GM13977 (cell line): ENCODE measurements around the gene PGA3.
"Not testable (repeated sequence)": the region's sequence is repeated elsewhere in the genome, so short reads cannot be mapped to it uniquely, and the experiment has no call there.

Experiments used
- DNase-seq: peaks from one replicate; pipeline ENCODE4 v3.0.0; 2012; ENCODE audit warnings: low spot score
- in situ Hi-C: fragments of 300-500 bp; cut with MboI; formaldehyde crosslinking; loops from one replicate; pipeline ENCODE4 v1.12.0; 2022; ENCODE audit warnings: low sequenced_read_pairs, low pct_unique_long_range_greater_than_20kb, mixed read lengths, inconsistent platforms; ENCODE audit not compliant: unreplicated experiment

Gene PGA3

GRCh38 chr11:61213711-61214324 is 10.5 kb downstream of the PGA3 start:
- in situ Hi-C loops, DNase-seq: not testable (repeated sequence)

- DNase-seq, in situ Hi-C loops: not testable (repeated sequence)
Measured at GRCh38 chr11:61218306-61218705, 15.0 kb downstream of the PGA3 start.

- in situ Hi-C loops, DNase-seq: not testable (repeated sequence)
Measured at GRCh38 chr11:61219016-61219415, 15.7 kb downstream of the PGA3 start.

GRCh38 chr11:61222047-61222446 is 18.7 kb downstream of the PGA3 start, which contains the start of gene PGA4:
TSS of gene PGA4 (plus strand) at chr11:61222347. CDS start at chr11:61222401, 54 bp downstream.
- in situ Hi-C loops, DNase-seq: not testable (repeated sequence)

- in situ Hi-C loops, DNase-seq: not testable (repeated sequence)
Measured at GRCh38 chr11:61222692-61223091, 19.4 kb downstream of the PGA3 start.

- DNase-seq, in situ Hi-C loops: not testable (repeated sequence)
Measured at GRCh38 chr11:61226457-61227137, 23.3 kb downstream of the PGA3 start.

- in situ Hi-C loops, DNase-seq: not testable (repeated sequence)
Measured at GRCh38 chr11:61229458-61229857, 26.1 kb downstream of the PGA3 start.

GRCh38 chr11:61231033-61231432 is 27.7 kb downstream of the PGA3 start:
- in situ Hi-C loops, DNase-seq: not testable (repeated sequence)

- not testable (repeated sequence) for DNase-seq
Measured at GRCh38 chr11:61231585-61231984, 28.3 kb downstream of the PGA3 start.

GRCh38 chr11:61232548-61233145 is 29.3 kb downstream of the PGA3 start:
- in situ Hi-C loops, DNase-seq: not testable (repeated sequence)

More at GRCh38 chr11:61231585-61231984, 28.3 kb downstream of the PGA3 start:
- in situ Hi-C loops: not testable (repeated sequence)

GRCh38 chr11:61237130-61237529 is 33.8 kb downstream of the PGA3 start:
- in situ Hi-C loops, DNase-seq: not testable (repeated sequence)

- DNase-seq, in situ Hi-C loops: not testable (repeated sequence)
Measured at GRCh38 chr11:61240288-61240687, 37.0 kb downstream of the PGA3 start.

GRCh38 chr11:61240875-61241274 is 37.6 kb downstream of the PGA3 start, which contains the start of gene PGA5:
TSS of gene PGA5 (plus strand) at chr11:61241175. CDS start at chr11:61241227, 52 bp downstream.
- DNase-seq, in situ Hi-C loops: not testable (repeated sequence)

GRCh38 chr11:61241526-61241925 is 38.2 kb downstream of the PGA3 start:
- in situ Hi-C loops, DNase-seq: not testable (repeated sequence)

- DNase-seq, in situ Hi-C loops: not testable (repeated sequence)
Measured at GRCh38 chr11:61245284-61245964, 42.1 kb downstream of the PGA3 start.

GRCh38 chr11:61248071-61248470 is 44.8 kb downstream of the PGA3 start:
- in situ Hi-C loops, DNase-seq: not testable (repeated sequence)

GRCh38 chr11:61249201-61249600 is 45.9 kb downstream of the PGA3 start:
- DNase-seq, in situ Hi-C loops: not testable (repeated sequence)
